ENCODE measurements around the gene HIPK2.

GRCh38 chr7:139567647-139568345, 210.0 kb downstream of the HIPK2 start:
- TF ChIP-seq CTCF (IDR thresholded peaks at IDR 0.05) (no peak), POLR2AphosphoS5 (IDR thresholded peaks at IDR 0.05) (no peak), POLR2A (IDR thresholded peaks at IDR 0.05) (no peak), EP300 (IDR thresholded peaks at IDR 0.05) (no peak)
